ENCODE data around the gene MICALL2. TPM values are rescaled to one million over a fixed set of nuclear protein-coding genes. Genes with fewer than 3 reads are reported as not detected.

Gene MICALL2
- 37.4 and 64.9 TPM in 2 replicates for total RNA-seq

- DNase-seq (ENCODE audit: extremely low read depth, low read depth, low spot score) = peak; percentile 14
These were observed at the start of gene MICALL2 for GRCh38 chr7:1458683-1459511. TSS of gene MICALL2 (minus strand) at chr7:1459470. CDS start at chr7:1459326, 144 bp downstream.

- DNase-seq (ENCODE audit: extremely low read depth, low read depth, low spot score) = no peak
These were observed 49.0 kb upstream of the MICALL2 start for GRCh38 chr7:1508277-1508758.

GRCh38 chr7:1505731-1506550 lies 46.7 kb upstream of the MICALL2 start:
- DNase-seq (ENCODE audit: extremely low read depth, low read depth, low spot score) = no peak

- no peak for DNase-seq (ENCODE audit: extremely low read depth, low read depth, low spot score)
These were observed 44.8 kb upstream of the MICALL2 start, which contains the start of gene INTS1 for GRCh38 chr7:1503816-1504775. TSS of gene INTS1 (minus strand) at chr7:1504389. CDS start at chr7:1503960, 429 bp downstream.

GRCh38 chr7:1503390-1503789 lies 44.1 kb upstream of the MICALL2 start:
- DNase-seq (ENCODE audit: extremely low read depth, low read depth, low spot score) = no peak

- no peak for DNase-seq (ENCODE audit: extremely low read depth, low read depth, low spot score)
These were observed 43.6 kb upstream of the MICALL2 start for GRCh38 chr7:1502845-1503244.

- no peak for DNase-seq (ENCODE audit: extremely low read depth, low read depth, low spot score)
These were observed 42.4 kb upstream of the MICALL2 start for GRCh38 chr7:1501487-1502270.

GRCh38 chr7:1500064-1500807 lies 41.0 kb upstream of the MICALL2 start:
- DNase-seq (ENCODE audit: extremely low read depth, low read depth, low spot score) = no peak

- DNase-seq (ENCODE audit: extremely low read depth, low read depth, low spot score) = no peak
These were observed 40.2 kb upstream of the MICALL2 start for GRCh38 chr7:1499367-1500029.

- DNase-seq (ENCODE audit: extremely low read depth, low read depth, low spot score) = no peak
These were observed 39.4 kb upstream of the MICALL2 start for GRCh38 chr7:1498370-1499305.

GRCh38 chr7:1497293-1497927 lies 38.1 kb upstream of the MICALL2 start:
- DNase-seq (ENCODE audit: extremely low read depth, low read depth, low spot score) = no peak

GRCh38 chr7:1496531-1497292 lies 37.4 kb upstream of the MICALL2 start:
- no peak for DNase-seq (ENCODE audit: extremely low read depth, low read depth, low spot score)

GRCh38 chr7:1495564-1496242 lies 36.4 kb upstream of the MICALL2 start:
- no peak for DNase-seq (ENCODE audit: extremely low read depth, low read depth, low spot score)

GRCh38 chr7:1494866-1495563 lies 35.7 kb upstream of the MICALL2 start:
- DNase-seq (ENCODE audit: extremely low read depth, low read depth, low spot score) = no peak

GRCh38 chr7:1494447-1494846 lies 35.2 kb upstream of the MICALL2 start:
- no peak for DNase-seq (ENCODE audit: extremely low read depth, low read depth, low spot score)

All from glomerular endothelial cell (primary cell).